Hematopoietic multipotent progenitor cell treated with erythropoietin and hydrocortisone succinate and interleukin-3 and kit ligand, for 6 days (in vitro differentiated cells): ENCODE measurements around the gene MYH4.
A peak's percentile ranks its signal among the peaks of the same experiment; 100 is the strongest.

Experiments used
- DNase-seq: peaks from one replicate; pipeline ENCODE4 v3.0.0-alpha.2; 2015

The MYH4 gene

DNA sequence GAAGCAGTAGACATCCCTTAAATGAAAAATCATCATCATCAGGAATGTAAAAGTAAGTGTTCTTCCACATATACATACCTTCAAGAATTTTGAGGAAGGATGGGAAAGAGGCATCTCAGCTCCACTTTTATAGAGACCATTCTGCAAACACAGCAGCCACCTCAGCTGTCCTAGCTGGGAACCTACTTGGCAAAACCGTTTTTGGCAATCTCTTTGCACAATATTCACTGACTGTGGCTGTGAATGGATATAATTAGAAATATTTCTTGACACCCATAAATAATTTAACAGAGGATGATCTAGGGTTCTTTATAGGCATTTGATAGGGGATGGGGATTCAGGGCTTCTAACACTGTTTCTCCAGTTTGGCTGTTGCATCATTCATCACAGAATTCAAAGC lies at the start of gene MYH4:
TSS of gene MYH4 (minus strand) at position 101 of the 400 bp plus-strand sequence. CDS start 2,814 bp downstream, outside the sequence.
- DNase-seq: no peak

DNA sequence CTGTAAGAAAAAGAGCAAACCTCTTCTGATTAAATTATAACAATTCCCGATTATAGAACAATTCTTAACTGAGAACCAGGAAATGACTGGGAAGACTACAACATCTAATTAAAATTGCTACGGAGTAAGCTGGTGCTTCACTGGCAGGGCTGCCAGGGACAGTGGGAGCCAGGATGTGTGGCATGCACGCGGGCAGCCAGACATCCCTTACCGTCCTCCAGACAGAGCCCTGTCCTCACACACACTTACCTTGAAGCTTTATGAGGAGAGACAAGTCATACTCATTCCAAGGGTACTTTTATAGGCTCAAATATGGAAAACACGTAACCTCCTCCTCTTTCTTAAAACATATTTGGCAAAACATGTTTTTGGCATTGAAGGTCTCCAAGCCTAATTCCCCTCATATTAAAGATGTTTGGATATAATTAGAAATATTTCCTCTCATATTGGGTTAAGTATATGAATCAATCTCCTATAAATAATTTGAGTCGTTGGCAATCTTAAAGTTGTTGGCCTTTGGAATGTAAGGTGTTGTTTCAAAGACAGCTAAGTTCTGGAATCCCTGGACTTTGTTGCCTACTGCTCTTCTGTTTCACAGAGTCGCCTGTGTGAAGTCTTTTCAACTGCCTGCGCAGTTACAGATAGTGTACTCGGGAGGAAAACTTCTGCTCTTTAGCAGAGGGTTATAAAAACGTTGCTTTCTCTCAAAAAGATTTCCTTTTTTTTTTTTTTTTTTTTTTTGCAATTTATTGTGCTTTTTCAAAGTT lies 49.1 kb upstream of the MYH4 start, which contains the start of gene MYH1:
TSS of gene MYH1 (minus strand) at position 272 of the 767 bp plus-strand sequence. CDS start 1,900 bp downstream, outside the sequence.
- no peak for DNase-seq

DNA sequence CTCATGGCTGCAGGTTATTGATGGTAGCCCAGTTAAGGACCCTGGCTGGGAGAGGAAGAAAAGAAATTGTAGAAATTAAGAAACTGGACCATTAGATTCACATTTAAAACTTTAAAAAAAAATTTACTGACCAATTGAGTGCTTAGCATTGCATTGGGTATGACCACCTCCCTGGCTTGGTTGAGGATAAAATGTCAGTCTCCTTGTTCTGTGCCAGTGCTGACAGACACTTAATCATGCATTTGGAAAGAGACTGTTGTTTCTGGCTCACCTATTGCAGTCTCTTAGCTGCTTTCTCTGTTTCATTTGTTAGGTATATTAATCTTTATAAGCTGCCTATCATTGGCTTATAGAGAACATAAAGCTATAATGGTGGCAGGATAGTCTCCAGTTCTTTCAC lies 47.3 kb upstream of the MYH4 start:
- no peak for DNase-seq

DNA sequence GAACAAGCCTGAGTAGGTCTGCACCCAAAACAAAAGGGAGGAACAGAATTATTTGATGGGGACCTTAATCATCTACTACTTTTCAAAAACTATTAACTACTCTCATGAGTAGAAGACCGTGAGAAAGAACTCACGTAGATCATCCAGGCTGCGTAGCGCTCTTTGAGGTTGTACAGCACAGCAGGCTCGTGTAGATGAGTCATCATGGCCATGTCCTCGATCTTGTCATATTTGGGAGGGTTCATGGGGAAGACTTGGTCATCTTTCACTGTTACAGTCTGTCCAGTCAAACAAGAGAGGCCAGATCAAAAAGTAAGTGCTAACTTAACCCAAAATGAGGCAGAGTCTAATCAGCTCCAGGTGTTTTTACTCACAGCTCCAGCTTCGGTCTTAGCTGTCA lies 46.7 kb upstream of the MYH4 start:
- DNase-seq: no peak

DNA sequence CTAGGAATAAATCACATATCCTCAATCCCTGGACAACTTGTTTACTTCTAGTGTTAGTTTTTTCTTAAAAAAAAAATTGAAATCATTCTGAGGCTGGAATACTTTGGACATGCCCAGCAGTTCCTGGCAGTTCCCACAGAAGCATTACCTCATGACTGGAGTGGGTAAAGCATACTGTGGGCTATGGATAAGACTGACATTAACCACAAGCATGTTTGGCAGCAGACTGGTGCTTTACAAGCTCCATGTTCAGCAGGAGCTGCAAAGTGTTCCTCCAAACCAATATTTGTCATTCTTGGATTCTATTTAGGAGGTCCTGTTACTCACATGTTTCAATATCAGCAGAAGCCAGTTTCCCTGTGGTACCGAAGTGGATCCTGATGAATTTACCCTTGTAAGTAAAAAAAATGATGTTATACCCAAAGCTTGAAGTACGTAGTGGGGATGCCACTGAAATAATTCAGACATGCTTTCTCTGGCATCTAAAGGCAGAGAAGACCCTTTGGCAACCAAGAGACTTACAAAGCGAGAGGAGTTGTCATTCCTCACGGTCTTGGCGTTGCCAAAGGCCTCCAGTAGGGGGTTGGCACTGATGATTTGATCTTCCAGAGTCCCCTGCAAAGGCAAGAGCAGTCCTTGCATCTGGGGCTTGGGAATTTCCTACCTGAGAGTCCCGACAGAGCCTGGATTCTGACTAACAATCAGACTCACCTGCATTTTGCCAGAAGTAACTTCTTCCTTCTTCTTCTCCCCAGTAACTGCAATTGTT lies 44.1 kb upstream of the MYH4 start:
- no peak for DNase-seq

DNA sequence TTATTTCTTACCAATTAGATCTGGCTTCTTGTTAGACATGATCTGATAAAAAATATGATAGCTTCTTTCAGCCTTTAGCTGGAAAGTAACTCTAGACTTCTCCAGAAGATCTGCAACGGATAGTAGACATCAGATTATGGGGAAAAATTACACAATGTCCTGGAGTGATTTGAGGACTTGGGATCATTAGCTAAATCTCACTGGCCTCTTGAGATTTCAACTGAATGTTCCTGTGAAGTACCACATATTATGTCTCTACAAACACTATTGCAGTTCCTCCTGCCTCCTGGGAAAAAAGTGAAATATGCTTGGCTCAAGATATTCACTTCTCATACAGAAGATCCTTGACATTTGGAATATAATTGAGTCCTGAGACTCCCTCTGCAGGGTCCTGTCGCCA lies 43.5 kb upstream of the MYH4 start:
- DNase-seq: no peak

DNA sequence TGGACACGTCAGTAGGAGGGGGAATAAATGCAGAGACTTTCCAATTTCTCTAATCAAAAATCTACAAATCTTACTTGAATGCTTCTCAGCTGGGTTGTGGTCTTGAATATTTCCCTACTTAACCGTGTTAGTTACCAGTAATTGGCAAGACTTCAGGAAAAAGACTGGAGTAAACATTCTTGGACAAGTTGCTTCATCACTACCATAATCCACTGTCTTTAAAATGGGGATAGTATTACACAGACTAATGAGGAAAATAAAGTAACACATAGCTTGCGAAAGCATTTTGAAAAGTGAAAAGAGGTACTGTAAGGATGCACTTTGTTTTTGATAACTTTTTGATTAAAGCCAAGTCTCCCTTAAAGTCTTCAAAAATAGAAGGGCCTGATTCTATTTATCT lies 30.6 kb upstream of the MYH4 start:
- no peak for DNase-seq

DNA sequence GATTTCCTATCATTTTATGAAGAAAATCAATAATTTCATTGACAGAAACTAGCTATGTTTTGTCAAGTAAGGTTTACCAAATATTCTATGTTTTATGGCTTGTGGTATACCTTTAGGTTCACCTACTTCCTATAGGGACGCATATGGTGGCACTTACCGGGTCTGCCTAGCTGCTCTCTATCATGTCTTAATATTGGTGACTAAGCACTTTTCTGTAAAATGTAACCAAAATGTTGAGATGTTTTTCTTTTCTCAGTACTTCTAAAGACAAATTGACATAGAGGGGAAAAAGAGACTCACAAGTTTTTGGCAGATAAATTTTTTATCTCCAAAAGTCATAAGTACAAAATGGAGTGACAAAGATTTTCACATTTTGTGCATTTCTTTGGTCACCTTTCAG lies 22.6 kb upstream of the MYH4 start:
- no peak for DNase-seq

DNA sequence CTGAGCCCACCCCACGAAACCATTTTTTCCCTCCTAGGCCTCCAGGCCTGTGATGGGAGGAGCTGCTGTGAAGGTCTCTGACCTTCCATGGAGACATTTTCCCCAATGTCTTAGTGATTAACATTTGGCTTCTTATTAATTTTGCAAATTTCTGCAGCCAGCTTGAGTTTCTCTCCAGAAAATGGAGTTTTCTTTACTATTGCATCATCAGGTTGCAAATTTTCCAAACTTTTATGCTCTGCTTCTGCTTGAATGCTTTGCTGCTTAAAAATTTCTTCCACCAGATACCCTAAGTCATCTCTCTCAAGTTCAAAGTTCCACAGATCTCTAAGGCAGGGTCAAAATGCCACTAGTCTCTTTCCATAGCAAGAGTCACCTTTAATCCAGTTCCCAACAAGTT lies 12.9 kb upstream of the MYH4 start:
- no peak for DNase-seq

DNA sequence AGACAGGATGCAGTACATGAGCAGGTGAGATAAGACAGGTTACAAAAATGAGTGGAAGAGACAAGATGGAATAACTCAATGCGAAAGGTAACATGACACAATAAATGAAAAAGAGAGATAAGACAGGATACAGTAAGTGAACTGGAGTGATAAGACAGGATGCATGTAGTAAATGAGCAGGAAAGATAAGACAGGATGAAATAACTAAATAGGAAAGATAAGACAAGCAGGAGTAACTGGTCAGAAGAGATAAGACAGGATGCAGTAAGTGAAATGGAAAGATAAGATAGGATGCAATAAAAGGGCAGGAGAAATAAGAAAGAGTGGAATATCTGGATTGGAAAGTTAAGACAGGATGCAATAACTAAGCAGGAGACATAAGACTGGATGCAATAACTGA lies 8.3 kb upstream of the MYH4 start:
- DNase-seq: no peak

DNA sequence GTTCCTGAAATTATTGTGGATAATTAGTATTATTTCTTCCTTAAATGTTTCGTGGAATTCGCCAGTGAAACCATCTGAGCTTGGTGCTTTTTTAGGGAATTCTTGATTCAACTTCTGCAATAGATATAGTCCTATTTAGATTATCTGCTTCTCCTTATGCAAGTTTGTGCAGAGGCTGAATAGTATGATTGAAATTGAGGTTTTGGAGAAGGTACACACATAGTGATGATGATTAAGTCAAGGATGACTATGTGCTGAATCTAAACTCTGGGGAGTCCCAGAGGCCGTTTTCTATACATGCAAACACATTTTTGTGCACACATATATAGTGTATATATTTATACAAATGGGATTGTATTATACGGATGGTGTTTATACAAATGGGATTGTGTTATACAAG lies 5.2 kb upstream of the MYH4 start:
- DNase-seq: no peak

DNA sequence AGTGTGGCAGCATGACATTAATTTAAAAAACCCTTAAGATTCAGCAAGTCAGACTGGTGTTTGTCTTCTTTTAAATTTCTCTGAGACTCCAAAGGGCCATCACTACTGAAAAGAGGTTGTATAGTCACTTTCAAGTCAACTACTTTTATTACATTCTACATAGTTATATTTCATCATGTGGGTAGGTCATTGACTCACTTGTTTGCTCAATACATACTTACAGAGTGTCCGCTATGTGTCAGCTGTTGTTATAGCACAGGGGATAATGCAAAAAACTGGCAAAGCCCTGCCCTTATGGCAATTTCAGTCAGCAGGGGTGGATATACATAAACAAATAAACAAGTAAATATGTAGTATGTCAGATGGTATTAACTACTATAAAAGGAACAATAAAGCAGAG lies 2.5 kb upstream of the MYH4 start:
- DNase-seq: no peak

DNA sequence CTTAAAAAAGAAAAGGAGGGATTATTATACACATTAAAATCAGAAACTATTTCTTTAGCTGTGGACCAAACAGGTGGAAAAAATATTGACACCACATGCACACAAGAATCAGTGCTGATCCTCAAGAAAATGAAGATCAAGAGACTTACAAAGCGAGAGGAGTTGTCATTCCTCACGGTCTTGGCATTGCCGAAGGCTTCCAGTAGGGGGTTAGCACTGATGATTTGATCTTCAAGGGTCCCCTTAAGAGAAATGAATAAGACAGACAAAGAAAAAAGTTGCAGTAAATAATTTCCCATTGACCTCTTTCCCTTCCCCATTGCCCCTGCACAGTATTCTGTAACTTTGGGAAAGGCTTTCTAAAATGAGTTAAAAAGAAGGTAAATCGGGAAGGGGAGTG lies 6.0 kb downstream of the MYH4 start:
- DNase-seq: no peak

DNA sequence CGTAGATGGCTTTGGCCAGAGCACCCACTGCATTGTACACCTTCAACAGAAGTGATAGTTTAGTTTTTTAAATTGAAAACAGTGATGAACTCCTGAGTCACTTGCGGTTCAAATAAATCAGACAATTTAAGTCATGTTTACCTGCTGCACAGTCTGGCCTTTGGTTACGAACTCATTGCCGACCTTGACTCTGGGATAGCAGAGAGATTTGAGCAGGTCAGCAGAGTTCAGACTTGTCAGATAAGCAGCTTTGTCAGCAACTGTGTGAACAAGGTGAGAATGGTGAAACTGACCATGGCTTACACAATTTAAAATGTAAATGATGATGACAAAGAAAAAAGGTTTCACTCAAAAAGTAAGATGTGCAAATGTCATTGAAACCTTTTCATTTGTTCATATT lies 9.3 kb downstream of the MYH4 start:
- no peak for DNase-seq

DNA sequence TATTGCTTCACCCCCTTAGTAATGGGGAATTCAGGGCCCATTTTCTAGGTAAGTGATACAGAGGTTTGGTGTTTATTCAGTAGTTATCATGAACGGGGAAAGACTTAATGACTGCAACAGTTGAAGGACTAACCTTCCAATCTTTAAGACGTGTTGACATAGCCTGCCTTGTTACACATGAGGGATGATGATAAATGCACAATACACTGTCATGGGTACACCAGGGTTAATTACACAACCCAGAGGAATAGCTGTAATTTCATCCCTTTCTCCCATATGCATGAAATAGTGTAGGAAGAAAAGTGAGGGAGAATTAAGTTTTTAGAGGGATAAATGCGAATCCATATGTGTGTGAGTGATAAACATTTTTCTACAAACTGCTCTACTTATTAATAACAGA lies 10.7 kb downstream of the MYH4 start:
- no peak for DNase-seq

DNA sequence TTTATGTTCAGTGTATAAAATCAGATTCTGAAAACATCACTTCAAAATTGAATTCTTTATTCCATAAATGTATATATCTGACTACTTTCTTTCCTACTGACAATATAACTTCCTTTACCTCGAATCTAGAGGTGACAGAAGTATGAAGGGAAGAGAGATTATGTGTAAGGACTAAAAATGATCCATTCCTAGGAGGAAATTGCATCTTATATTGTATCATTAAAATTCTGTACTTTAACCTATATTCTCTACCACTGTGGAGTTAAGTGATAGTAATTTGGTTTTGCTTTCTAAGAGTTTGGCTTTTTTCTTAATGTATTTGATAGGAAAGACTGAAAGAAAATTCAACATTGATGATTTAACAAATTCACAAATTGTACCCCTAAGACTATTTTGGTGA lies 11.4 kb downstream of the MYH4 start:
- DNase-seq: no peak

DNA sequence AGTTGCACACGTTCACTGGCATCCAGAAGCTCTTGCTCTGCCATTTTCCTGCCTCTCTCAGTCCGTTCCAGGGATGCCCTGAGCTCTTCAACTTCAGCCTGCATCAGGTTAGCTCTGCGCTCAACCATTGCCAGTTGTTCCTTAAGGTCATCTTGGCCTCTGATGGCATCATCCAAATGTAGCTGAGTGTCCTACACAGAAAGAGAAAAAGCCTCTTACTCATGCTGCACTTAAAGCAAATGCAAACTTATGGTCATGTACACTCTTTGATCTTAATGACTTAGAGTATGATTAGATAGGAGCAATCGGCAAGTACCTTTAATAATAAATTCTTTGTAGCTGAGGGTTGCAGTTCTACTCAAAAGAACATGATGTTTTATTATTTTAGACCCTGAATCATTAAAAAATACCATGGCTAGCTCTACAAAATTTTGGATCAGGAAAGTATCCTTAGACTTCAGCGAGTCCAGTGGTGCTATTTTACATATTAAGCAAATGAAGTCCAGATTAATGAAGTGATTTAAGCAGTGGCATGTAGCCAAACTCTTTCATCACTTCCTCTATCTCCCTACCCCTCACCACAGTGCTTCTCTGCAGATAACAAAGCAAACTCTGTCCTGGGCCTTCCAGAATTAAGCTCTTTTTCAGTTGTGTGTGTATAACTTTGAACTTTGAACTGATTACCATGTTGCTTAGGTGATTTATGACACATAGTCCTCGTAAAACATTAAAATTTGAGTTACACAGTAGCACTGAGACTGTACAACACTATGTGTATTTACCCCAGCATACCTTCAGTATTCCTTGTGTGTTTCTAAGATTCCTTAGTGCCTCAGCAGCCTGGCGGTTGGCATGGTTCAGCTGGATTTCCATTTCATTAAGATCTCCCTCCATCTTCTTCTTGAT lies 22.1 kb downstream of the MYH4 start:
- peak; percentile 2 for DNase-seq

DNA sequence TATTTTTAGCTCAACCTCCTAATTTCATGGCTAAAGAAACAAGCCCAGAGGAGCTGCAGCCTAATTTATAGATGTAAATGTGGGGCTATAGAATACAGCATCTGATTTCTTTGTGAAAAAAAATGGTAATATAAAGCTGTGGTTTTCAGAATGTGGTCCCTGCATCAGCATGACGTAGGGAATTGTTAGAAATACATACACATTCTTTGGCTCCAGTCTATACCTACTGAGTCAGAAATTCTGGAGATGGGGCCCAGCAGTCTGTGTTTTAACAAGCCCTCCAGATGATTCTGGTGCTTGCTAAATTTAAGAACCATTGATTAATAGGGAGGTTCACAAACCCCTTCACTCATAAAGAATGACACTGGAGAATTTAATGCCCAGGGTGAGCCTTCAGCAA lies 29.5 kb downstream of the MYH4 start:
- no peak for DNase-seq

DNA sequence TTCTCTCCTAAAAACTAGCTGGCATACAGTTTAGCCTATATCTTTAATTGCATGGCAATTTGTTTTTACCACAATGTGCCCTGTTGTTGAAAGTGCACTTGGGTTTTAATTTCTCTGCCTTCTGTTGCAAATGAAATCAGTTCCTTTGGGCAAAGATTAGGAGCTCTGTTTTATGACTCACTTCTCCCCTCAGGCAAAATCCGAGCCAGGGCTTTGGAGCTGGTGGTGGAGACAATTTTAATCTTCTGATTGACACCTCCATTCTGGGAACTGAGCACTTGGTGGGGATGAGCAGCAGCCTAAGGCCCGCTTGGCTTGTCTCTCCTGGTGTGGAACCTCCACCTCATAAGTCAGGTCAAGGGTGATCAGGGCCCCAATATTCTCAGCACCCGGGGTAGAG lies 34.3 kb downstream of the MYH4 start:
- no peak for DNase-seq

DNA sequence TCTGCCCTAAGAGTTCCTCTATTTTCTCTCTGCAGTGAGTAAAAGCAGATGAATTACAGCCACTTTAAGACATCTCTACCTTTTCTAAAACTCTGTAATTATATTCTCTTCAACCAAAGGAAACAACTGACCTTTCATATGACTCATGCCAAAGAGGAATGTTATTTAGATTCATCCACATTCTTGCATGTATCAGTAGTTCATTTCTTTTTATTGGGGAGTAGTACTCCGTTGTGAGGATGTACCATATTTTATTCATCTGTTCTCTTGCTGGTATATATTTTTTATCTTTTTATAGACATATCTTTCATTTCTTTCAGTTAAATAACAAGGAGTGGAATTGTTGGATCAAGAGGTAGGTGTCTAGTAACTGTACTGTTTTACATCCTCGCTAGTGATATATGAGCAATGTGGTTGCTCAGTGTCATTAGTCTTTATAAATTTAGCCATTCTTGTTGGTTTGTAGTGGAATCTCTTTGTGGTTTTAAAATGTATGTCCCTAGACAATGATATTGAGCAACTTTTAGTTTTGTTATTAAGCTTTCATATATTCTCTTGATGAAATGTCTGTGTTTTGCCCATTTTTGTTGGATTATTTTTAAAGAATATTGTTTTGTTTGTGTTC lies 39.8 kb downstream of the MYH4 start:
- DNase-seq: no peak

DNA sequence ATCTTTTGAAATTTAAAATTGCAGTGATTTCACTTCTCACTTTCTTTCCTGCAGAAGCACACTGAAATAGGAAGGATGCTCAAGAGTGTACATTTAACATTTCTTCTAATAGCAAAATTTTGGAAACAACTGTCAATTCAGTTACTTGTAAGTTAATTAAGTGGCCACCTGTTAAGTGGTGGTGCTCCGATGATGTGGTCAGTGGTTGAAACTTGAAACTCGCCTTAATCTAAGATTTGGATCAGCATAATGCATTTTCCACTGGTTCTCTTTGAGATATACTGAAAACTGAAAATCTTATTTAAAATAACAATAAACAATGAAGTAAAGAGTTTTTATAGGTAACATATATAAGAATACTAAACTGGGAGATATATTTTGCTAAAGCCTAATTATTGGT lies 40.6 kb downstream of the MYH4 start:
- DNase-seq: no peak

DNA sequence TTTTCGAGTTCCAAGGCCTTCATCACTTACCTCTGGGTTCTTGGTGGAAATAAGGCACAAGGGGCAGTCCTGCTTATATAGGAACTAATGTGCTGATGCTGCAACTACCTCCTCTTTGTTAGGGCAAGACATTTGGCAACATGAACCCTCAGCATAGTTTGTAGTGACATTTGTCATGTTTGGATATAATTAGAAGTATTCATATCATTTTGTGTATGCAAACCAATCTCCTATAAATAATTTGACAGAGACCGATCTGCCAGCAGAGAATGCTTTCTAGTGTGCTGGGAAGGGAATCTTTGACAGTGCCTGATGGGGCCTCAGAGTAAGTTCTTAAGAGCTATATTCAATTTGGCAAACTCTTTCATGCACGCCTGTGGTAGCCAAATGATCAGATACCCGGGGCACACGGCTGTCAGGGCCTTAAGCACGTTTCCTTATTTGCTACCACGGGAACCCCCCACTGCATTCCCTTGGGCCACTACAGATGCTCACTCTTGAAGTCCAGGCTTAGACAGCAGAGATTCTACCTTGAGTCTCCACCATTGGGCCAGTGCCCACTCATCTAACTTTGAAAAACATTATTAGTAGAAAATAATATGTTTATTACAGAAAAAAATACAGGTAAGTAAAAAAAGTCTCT lies 47.3 kb downstream of the MYH4 start, which contains the start of gene MYH8:
TSS of gene MYH8 (minus strand) at position 51 of the 643 bp plus-strand sequence. CDS start 1,723 bp downstream, outside the sequence.
- DNase-seq: no peak
